ENCODE data around the gene WNT8B.
A peak's percentile ranks its signal among the peaks of the same experiment; 100 is the strongest.

The WNT8B gene

GRCh38 chr10:100483876-100484666 lies 21.3 kb downstream of the WNT8B start:
- no peak for DNase-seq

- DNase-seq, result no peak
Observed at GRCh38 chr10:100485366-100485765, 22.6 kb downstream of the WNT8B start.

- no peak for DNase-seq
Observed at GRCh38 chr10:100485801-100486495, 23.1 kb downstream of the WNT8B start.

- DNase-seq, result no peak
Observed at GRCh38 chr10:100487529-100487928, 24.7 kb downstream of the WNT8B start.

- DNase-seq, result no peak
Observed at GRCh38 chr10:100489396-100489795, 26.6 kb downstream of the WNT8B start.

- DNase-seq, result no peak
Observed at GRCh38 chr10:100490531-100490930, 27.7 kb downstream of the WNT8B start.

- DNase-seq, result no peak
Observed at GRCh38 chr10:100496567-100496966, 33.8 kb downstream of the WNT8B start.

- DNase-seq, result no peak
Observed at GRCh38 chr10:100498059-100498458, 35.2 kb downstream of the WNT8B start.

GRCh38 chr10:100501423-100501822 lies 38.6 kb downstream of the WNT8B start:
- DNase-seq, result no peak

- DNase-seq, result no peak
Observed at GRCh38 chr10:100502926-100503494, 40.2 kb downstream of the WNT8B start.

- DNase-seq, result no peak
Observed at GRCh38 chr10:100504096-100504495, 41.3 kb downstream of the WNT8B start.

- no peak for DNase-seq
Observed at GRCh38 chr10:100505164-100505563, 42.4 kb downstream of the WNT8B start.

GRCh38 chr10:100506596-100507356 lies 44.0 kb downstream of the WNT8B start:
- DNase-seq, result no peak

- DNase-seq, result no peak
Observed at GRCh38 chr10:100507357-100507732, 44.5 kb downstream of the WNT8B start.

- DNase-seq, result no peak
Observed at GRCh38 chr10:100508266-100508665, 45.5 kb downstream of the WNT8B start.

- DNase-seq, result peak; percentile 62
Observed at GRCh38 chr10:100508691-100509150, 45.9 kb downstream of the WNT8B start.

GRCh38 chr10:100509241-100509840 lies 46.5 kb downstream of the WNT8B start:
- DNase-seq, result no peak

- DNase-seq, result no peak
Observed at GRCh38 chr10:100510533-100511308, 47.9 kb downstream of the WNT8B start.

- no peak for DNase-seq
Observed at GRCh38 chr10:100515612-100516011, 52.8 kb downstream of the WNT8B start.

GRCh38 chr10:100516847-100517246 lies 54.0 kb downstream of the WNT8B start:
- DNase-seq, result no peak

- DNase-seq, result peak; percentile 65
Observed at GRCh38 chr10:100518761-100519241, 56.0 kb downstream of the WNT8B start.
